GM20431 (cell line): ENCODE measurements around the gene PLXNA2.

ENCODE experiments used
- in situ Hi-C: fragments of 300-500 bp; cut with MseI, MboI; formaldehyde crosslinking; loops from one replicate; pipeline ENCODE4 v1.15.0; 2020; ENCODE audit warnings: low sequenced_read_pairs; ENCODE audit not compliant: unreplicated experiment

The PLXNA2 gene

GRCh38 chr1:208209286-208209685, 34.9 kb downstream of the PLXNA2 start:
- in situ Hi-C loops, result no loop called here

- in situ Hi-C loops, result no loop called here
These were observed 36.1 kb downstream of the PLXNA2 start for GRCh38 chr1:208208132-208208487.

GRCh38 chr1:208207388-208208131, 36.6 kb downstream of the PLXNA2 start:
- in situ Hi-C loops, result no loop called here

DNA sequence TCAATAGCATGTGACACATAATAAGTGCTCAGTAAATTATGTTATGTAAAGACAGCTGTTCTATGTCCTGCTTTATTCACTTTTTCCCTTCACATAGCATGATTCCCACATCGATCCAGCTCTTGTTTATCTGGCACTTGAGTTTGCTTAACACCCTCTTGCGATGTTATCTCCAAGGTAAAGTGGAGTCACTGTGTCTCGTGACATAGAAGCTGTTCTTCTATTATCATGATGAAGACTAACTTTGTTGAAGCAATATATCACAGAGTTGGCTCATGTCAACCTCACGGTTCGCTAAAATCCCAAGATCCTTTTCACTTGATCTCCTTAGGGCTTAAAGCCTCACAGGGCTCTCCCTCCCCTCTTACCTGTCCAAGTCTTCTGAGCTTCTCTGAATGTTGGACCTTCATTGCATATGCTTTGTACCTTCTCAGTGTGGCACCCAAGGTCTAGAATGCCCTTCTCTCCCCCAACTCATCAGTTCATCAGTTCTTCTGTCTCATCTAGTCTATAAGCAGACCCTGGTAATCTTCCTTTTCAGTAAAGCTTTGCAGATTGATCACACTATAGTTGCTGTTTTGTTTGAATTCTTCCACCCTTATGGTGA, 38.0 kb downstream of the PLXNA2 start:
- in situ Hi-C loops, result no loop called here

GRCh38 chr1:208205216-208206013, 38.8 kb downstream of the PLXNA2 start:
- in situ Hi-C loops, result no loop called here

DNA sequence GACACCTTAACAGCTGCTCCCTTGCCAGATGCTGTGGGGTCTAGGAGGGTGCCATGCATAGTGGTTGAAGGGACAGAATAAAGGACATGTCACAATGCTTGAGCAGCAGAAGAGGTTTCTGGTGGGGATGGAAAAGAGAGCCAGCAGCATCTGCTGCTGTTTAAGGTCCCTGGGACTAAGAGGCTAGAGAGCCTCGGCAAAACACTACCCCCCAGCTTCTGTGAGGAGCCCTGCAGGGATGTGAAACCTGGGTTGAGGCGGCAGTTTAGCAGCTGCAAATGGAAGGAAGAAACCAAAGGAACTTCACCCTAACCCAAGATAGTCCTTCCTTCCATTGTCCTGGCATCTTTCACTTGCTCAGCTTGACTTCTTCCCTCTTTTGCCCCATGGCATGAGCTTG, 39.4 kb downstream of the PLXNA2 start:
- in situ Hi-C loops, result no loop called here

GRCh38 chr1:208203848-208204609, 40.2 kb downstream of the PLXNA2 start:
- in situ Hi-C loops, result no loop called here

DNA sequence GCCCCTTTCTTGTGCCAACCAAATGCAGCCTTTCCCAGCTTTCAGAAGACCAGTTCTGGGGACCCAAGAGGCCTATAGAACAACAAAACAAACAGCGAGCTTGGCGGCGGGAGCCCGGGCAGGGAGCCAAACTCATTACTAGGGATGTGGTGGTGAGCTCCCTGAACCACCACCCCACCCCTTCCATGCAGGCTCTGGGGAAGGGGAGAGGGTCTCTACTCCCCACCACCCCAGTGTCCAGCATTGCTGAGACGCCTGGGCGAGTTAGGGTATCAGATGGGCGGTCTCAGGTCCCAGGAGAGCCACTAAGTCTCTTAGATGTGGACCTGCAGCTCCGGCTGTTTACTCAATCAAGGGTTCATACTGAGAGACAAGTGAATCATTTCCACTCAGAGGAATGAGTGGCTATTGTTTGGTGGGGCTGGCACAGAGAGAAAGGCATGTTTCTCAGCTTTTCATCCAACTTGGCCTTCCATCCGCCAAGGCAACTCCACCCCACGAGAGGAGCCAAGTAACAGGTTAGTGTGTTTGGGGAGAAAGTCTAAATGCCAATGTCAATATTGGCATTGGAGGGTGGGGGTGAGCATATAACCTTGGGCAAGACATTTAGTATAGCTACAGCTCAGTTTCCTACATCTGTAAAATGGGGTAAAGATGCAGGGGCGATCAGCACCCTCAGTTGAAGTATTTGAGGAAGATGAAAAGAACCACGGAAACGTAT, 40.9 kb downstream of the PLXNA2 start:
- in situ Hi-C loops, result no loop called here

DNA sequence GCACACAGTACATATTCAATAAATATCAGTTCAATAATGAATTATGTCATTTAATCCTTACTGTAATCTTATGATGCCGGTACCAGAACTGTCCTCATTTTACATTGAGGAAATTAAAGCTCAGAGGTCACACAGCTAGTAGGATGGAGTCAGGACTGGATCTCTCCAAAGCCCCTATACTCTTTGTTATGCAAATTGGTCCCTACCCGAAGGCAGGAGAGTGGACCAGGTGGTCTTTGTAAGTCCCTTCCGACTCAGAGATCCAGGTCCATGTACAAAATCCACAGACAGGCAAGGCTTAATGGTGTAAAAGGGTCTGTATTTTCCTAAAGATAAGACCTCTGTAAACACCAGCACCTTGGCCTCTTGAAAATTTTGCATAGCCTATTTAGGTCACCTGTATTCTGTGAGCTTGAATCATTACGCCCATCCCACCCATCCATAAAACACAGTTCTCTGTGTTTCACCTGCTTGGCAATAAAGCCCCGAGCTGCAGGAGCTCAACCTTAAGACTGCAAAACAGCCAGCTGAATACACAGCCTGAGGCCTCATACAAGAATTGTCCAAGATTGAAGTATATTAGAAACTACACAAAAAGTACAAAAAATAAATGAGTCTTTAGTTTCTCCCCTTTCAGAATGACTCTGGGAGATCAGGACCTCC, 41.7 kb downstream of the PLXNA2 start:
- in situ Hi-C loops, result no loop called here

GRCh38 chr1:208201229-208201628, 43.0 kb downstream of the PLXNA2 start:
- in situ Hi-C loops, result no loop called here

- in situ Hi-C loops, result no loop called here
These were observed 44.1 kb downstream of the PLXNA2 start for GRCh38 chr1:208200116-208200515.

DNA sequence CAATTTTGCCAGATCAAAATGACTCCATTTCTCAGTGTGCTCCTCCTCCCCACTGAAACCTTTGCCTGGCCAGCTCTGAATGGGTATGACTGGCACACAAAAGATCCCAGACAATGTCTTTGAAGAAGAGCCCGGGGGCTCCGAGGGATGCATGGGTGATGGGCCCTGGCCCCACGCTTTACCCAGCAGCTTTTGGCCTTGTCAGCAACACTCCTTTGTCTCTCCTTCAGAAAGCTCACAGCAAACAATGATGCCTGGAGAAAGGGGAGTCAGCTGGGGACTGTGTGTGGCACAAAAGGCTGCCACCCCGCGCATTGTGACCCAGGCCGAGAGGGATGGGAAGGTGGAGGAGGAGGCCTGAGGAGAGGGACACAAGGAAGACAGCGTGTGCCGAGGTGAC, 45.9 kb downstream of the PLXNA2 start:
- in situ Hi-C loops, result no loop called here

DNA sequence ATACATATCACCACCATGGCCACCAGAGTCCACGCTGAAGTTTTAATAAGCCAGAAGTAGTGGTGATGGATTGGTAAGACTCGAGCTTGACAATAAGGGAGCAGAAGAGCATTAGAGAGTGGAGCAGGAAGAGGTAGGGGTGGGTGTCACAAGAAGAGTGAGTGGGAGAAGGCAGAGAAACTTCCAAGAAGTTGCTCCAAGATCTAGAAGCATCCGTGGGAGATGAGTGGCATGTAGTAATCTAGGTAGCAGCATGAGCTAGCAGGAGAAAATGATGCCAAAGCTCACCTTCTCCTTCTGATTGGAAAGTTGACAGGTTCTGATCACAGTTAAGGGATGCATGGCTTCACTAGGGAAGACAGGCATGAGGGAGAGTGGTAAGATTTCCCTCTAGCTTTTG, 49.2 kb downstream of the PLXNA2 start:
- in situ Hi-C loops, result no loop called here

- in situ Hi-C loops, result no loop called here
These were observed 51.2 kb downstream of the PLXNA2 start for GRCh38 chr1:208192995-208193394.

- in situ Hi-C loops, result no loop called here
These were observed 53.4 kb downstream of the PLXNA2 start for GRCh38 chr1:208190784-208191183.

GRCh38 chr1:208189716-208190115, 54.5 kb downstream of the PLXNA2 start:
- in situ Hi-C loops, result no loop called here

DNA sequence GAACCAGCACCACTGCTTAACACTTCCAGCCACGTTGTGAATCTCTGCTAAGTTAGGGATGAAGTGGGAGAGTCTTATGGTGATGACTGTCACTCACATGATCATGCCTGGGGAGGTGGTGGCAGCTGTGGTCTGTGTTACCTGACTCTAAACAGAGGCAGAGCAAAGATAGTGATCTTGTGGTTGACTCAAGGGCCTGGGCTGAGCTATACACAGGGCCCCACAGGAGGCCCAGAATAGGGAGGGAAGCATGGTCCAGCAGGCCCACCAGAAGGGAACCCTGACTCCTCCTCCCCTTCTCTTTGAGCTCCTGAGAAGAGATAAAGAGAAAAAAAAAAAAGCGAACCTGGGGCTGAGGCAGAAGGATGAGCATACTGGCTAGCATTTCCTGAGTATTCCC, 55.0 kb downstream of the PLXNA2 start:
- in situ Hi-C loops, result no loop called here

- in situ Hi-C loops, result no loop called here
These were observed 55.6 kb downstream of the PLXNA2 start for GRCh38 chr1:208188607-208189006.

GRCh38 chr1:208187499-208188041, 56.6 kb downstream of the PLXNA2 start:
- in situ Hi-C loops, result no loop called here
